ENCODE results near the gene CCDC177.
"Not testable (repeated sequence)": the region's sequence is repeated elsewhere in the genome, so short reads cannot be mapped to it uniquely, and the experiment has no call there.

The CCDC177 gene

GRCh38 chr14:69610874-69611171 lies 36.2 kb upstream of the CCDC177 start:
- Mint-ChIP-seq H3K4me1 (peaks cover 49% of the 10 kb centered on the region), H3K27ac (peak overlapping the region; percentile 63), H3K36me3 (peaks cover 21% of the 10 kb centered on the region), H3K4me3 (peak overlapping the region; percentile 85), H3K9me3 (no peaks in the 10 kb centered on the region)
- no peak for DNase-seq (ENCODE audit: low spot score in 2 of 2)
- no peak for ATAC-seq

DNA sequence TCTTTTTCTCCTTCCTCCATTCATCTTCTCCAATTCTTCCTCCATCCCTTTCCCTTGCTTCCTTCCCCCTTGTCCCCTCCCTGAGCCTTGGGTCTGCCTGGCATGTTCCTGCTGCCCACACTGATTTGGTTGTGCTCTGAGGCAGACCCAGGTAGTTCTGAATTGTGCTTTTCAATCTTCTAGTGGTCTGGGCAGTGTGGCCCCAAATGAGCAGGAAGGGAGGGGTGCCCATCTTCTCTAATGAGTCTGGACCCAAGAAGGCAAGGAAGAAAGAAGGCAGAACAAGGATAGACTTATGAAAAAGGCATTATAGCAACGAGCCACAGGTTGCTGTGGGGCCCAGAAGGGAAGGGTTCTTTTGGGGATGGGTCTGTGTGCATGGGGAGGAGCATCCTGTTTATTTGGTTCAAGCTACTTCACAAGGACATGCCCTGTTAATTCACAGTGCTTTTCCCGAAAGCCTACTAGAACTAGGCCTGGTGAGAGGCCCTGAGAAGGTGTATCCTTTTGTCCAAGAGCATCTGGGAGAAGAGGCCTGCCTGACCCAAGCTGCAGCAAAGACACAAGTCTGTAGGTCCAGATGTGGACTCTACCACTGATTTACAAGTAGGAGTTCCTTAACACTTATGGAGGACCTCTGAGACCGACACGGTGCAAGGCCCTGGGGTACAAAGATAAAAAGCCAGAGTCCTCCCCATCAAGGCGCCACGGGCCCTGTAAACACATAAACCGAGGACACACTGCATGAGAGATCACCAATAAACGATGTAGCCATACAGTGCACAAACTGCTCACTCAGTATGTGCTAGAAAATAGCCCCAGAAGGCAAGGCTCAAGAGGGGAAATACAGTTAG lies 35.6 kb upstream of the CCDC177 start:
- H3K4me3 Mint-ChIP-seq = peak overlapping the region; percentile 85
- DNase-seq (ENCODE audit: low spot score in 2 of 2) (no peak), ATAC-seq (no peak)
- peaks cover 16% of the 10 kb centered on the region for H3K36me3 Mint-ChIP-seq
- H3K9me3 Mint-ChIP-seq = no peaks in the 10 kb centered on the region
- H3K4me1 Mint-ChIP-seq = peaks cover 48% of the 10 kb centered on the region
- peak overlapping the region; percentile 63 for H3K27ac Mint-ChIP-seq

DNA sequence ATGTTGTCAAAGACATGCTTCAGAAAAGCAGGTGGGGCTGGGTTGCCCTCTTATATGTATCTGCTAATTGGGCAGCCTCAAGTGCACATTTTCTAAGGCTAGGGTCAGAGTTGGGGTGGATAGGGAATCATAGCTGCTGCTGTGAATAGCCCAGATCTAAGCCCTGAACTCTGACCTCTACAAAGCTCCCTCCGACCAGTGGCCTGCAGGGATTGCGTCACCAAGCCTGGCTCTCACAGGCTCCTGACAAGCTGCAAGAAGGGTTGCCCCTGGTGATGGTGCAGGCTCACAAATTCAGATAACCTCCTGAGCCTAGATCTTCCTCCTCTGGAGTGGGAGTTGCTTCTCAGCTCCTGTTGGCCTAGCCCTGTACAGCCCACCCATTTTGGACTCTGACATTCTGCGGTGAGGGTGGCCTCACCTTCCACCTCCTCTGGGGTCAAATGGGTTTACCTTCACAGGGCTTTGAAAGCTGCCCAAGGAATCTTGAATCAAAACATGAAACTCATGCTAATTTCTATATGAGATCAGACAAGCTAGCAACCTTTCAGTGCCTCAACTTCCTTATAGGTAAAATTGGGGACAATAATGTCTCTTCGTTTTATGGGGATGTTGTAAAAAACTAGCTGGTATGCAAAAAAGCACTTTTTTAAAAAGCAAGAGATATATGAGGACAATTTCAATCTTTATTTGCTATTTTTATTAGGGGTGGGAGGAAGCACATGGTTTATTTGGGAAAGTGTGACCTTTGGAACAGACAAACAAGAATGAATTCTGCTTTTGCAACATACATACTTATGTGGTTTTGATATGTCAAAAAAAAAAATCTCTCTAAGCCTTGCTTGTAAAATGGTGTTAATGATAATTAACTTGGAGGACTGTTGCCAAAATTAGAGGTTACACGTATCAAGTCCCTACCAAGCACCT lies 31.9 kb upstream of the CCDC177 start:
- Mint-ChIP-seq H3K4me1 (peaks cover 29% of the 10 kb centered on the region), H3K27ac (no peak overlapping the region), H3K4me3 (no peak overlapping the region), H3K36me3 (no peaks in the 10 kb centered on the region), H3K9me3 (no peaks in the 10 kb centered on the region)
- no peak for DNase-seq (ENCODE audit: low spot score in 2 of 2)
- ATAC-seq = no peak

DNA sequence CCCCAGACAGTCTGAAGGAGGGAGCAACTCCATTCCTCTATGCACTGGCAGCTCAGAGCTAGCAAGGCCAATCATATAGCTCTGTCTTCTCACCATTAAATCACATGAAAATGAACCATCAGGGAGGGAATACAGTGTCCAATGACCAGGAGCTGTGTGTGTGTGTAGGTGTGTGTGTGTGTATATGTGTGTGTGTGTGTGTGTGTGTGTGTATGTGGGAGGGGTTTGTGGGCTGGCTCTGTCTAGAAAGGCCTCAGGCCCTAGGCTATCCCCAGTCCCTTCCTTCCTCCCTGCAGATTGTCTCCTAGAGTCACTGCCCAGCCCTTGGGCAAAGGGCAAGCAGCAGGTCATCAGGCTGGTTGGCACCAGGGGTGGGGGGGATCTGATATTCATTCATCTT lies 31.1 kb upstream of the CCDC177 start:
- no peak overlapping the region for H3K27ac Mint-ChIP-seq
- H3K9me3 Mint-ChIP-seq = no peaks in the 10 kb centered on the region
- H3K4me3 Mint-ChIP-seq = no peak overlapping the region
- H3K4me1 Mint-ChIP-seq = peaks cover 28% of the 10 kb centered on the region
- DNase-seq (ENCODE audit: low spot score in 2 of 2) (no peak), ATAC-seq (peak; percentile 6)
- no peaks in the 10 kb centered on the region for H3K36me3 Mint-ChIP-seq

DNA sequence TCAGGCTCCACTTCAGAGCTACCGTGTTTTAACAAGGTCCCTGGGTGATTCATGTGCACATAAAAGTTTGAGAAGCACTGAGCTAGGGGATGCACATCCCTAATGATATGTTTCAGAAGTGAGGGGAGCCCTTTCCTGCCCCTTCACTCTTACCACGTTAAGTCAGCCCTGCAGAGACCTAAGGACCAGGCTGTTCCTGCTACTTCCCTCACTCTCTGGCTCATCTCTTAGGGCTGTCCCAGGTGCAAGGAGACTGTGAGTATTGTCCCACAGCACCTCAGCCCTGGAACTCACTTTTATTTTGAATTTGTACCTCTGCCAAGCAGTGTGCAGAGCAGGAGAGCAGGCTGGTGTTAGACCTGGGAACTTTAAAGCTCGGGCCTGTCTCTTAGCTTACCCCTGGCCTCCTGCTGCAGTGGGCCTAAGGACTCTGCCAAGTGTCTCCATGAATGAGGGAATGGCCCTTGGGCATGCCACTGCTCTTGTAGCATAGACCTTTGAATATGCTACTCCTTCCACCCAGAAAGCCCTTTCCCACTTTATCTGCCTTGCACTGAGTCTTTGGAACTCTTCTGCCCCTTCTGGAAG lies 25.7 kb upstream of the CCDC177 start:
- no peak for DNase-seq (ENCODE audit: low spot score in 2 of 2)
- no peaks in the 10 kb centered on the region for H3K9me3 Mint-ChIP-seq
- ATAC-seq = peak; percentile 37
- H3K4me3 Mint-ChIP-seq = no peak overlapping the region
- H3K4me1 Mint-ChIP-seq = peaks cover 5% of the 10 kb centered on the region
- no peak overlapping the region for H3K27ac Mint-ChIP-seq
- H3K36me3 Mint-ChIP-seq = no peaks in the 10 kb centered on the region

DNA sequence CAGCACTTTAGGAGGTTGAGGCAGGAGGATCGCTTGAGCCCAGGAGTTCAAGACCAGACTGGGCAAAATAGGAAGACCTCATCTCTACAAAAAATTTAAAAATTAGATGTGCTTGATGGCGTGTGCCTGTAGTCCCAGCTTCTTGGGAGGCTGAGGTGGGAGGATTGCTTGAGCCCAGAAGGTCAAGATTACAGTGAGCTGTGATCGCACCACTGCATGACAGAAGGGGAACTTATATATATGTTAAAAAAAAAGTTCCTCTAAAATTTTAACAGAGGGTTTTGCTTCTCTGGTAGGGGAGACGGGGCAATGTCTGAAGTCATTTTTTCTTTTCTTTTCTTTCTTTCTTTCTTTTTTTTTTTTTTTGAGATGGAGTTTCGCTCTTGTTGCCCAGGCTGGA lies 24.8 kb upstream of the CCDC177 start:
- H3K27ac Mint-ChIP-seq; H3K9me3 Mint-ChIP-seq; H3K4me3 Mint-ChIP-seq; H3K36me3 Mint-ChIP-seq; DNase-seq (ENCODE audit: low spot score in 2 of 2); H3K4me1 Mint-ChIP-seq; ATAC-seq: not testable (repeated sequence)

DNA sequence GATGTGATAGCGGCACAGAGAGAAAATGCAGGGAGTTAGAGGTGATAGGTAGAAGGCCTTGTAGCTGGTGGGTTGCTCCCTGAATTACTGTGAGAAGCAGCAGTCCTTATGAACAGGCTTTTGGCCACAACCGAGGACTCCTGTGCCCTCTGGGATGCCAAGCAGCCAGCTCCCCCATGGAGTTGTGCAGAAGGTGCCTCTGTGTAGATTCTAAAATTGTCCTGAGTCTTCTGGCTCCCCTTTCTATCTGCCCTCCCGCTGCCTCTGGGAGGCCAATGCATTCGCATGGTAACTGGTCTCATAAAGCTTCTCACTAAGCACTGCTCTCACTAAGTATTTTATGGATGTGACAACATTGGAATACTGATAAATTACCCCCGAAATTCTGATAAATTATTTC lies 20.7 kb upstream of the CCDC177 start:
- no peak for ATAC-seq
- Mint-ChIP-seq H3K9me3 (no peaks in the 10 kb centered on the region), H3K4me1 (peaks cover 9% of the 10 kb centered on the region), H3K27ac (no peak overlapping the region), H3K36me3 (no peaks in the 10 kb centered on the region), H3K4me3 (no peak overlapping the region)
- DNase-seq (ENCODE audit: low spot score in 2 of 2) = no peak

DNA sequence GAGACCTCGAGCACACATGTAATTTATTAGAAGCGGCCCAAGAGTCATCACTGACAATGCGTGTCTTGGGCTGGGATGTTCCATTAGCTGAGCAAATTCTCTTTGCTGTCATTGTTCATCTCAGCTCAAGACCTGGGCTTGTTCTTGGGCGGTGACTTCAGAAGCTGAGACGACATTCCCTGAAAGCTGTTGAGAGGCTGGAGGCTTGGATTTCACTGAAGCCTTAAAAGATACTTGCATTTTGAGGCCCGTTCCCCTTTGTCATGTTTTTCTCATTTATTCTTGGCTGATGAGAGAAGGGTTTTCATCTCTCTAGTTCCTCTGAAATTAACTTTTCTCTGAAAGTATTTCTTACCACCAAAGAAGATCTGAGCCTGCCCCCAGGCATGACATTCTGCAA lies 20.2 kb upstream of the CCDC177 start:
- H3K4me1 Mint-ChIP-seq = peaks cover 9% of the 10 kb centered on the region
- no peak overlapping the region for H3K27ac Mint-ChIP-seq
- H3K9me3 Mint-ChIP-seq = no peaks in the 10 kb centered on the region

DNA sequence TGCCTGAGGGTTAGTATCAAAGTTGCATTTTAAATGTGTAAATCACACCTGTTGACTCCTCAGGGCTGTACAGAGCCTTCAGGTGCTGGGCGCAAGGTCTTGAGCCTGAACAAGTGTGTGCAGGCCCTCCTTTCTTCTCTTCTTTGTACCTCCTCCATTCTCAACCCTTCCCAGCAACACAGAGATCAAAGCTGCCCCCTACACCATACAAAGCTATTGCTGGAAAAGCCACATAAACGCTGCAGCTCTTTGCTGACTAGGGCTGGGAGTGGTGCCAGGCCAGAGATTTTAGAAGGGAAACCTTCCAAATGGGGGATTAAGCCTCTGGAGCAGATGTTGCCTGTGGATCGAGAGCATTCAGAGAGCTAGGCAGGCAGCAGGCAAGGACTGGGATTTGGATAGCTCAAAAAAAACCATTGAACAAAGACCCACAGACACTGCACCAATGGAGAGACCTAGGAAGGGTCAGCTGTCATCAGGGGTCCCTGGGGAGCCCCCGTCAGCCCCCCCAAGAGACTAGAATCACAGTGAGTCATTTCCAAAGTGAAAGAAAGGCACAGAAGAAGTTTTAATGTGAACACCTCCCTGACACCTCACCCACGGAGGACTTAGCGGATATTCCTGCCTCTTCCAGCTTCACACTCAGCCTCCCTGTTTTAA lies 18.5 kb upstream of the CCDC177 start:
- Mint-ChIP-seq H3K9me3 (no peaks in the 10 kb centered on the region), H3K36me3 (no peaks in the 10 kb centered on the region), H3K27ac (peak overlapping the region; percentile 21), H3K4me3 (no peak overlapping the region), H3K4me1 (peaks cover 9% of the 10 kb centered on the region)
- DNase-seq (ENCODE audit: low spot score in 2 of 2) (no peak), ATAC-seq (no peak)

More for the DNA sequence above, 20.2 kb upstream of the CCDC177 start:
- H3K36me3 Mint-ChIP-seq = no peaks in the 10 kb centered on the region
- DNase-seq (ENCODE audit: low spot score in 2 of 2) (no peak), ATAC-seq (no peak)
- no peak overlapping the region for H3K4me3 Mint-ChIP-seq

GRCh38 chr14:69591317-69591716 lies 16.6 kb upstream of the CCDC177 start:
- Mint-ChIP-seq H3K9me3 (no peaks in the 10 kb centered on the region), H3K4me3 (no peak overlapping the region), H3K27ac (no peak overlapping the region), H3K36me3 (no peaks in the 10 kb centered on the region), H3K4me1 (peaks cover 9% of the 10 kb centered on the region)
- DNase-seq (ENCODE audit: low spot score in 2 of 2) (no peak), ATAC-seq (no peak)

- Mint-ChIP-seq H3K4me3 (no peak overlapping the region), H3K36me3 (no peaks in the 10 kb centered on the region), H3K9me3 (no peaks in the 10 kb centered on the region), H3K27ac (peak overlapping the region; percentile 10), H3K4me1 (peaks cover 5% of the 10 kb centered on the region)
- ATAC-seq (peak; percentile 13), DNase-seq (ENCODE audit: low spot score in 2 of 2) (no peak)
Observed at GRCh38 chr14:69587389-69587788, 12.7 kb upstream of the CCDC177 start.

DNA sequence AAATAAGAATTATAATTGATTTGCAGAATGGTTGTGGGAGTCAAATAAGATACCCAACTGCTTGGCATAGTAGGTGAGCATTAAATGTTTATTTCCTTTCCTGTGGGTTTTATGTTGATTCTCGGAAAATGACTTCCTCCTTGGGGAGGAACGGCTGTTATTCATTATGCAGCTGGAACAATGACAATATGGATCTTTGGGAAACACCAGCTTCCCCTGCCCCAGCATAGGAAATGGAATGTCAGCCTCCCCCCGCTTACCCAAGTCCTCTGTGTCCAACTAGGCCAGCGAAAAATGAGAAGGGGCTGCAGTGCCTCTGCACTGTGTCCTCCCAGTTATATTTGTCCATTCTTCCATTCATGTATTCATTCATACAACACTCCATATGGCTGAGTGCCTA lies 11.7 kb upstream of the CCDC177 start:
- Mint-ChIP-seq H3K27ac (no peak overlapping the region), H3K9me3 (no peaks in the 10 kb centered on the region), H3K4me3 (no peak overlapping the region), H3K4me1 (peaks cover 5% of the 10 kb centered on the region), H3K36me3 (no peaks in the 10 kb centered on the region)
- ATAC-seq (no peak), DNase-seq (ENCODE audit: low spot score in 2 of 2) (no peak)

DNA sequence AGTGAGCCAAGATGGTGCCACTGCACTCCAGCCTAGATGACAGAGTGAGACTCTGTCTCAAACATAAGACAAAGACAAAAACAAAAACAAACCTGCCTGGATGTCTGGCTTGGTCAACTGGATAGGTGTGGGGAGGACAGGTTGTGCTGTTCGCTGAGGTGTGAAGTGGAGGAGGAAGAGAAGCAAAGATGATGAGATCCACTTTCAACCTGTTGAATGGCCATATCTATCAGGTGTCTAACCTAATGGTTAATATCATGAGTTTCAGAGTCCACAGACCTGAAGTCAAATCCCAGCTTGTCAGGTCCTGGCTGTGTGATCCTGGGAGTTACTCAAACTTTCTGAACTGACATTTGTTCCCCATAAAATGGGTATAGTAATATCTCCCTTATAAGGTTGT lies 9.7 kb upstream of the CCDC177 start:
- H3K4me1 Mint-ChIP-seq = peaks cover 5% of the 10 kb centered on the region
- H3K27ac Mint-ChIP-seq = no peak overlapping the region
- H3K4me3 Mint-ChIP-seq = no peak overlapping the region
- ATAC-seq (no peak), DNase-seq (ENCODE audit: low spot score in 2 of 2) (no peak)
- no peaks in the 10 kb centered on the region for H3K36me3 Mint-ChIP-seq
- H3K9me3 Mint-ChIP-seq = no peaks in the 10 kb centered on the region

DNA sequence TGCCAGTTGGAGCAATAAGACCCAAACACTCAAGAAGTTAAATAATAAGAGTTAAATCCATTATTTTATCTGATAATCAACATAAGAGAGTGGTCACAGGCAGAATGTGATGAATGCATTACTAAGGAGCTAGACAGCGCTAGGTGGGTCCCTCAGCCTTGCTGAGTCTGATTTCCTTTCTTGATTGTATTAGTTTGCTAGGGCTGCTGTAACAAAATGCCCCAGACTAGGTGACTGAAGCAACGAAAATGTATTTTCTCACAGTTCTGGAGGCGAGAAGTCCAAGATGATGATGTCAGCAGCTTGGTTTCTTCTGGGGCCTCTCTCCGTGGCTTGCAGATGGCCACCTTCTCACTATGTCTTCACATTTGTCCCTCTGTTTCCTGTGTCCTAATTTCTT lies 8.2 kb upstream of the CCDC177 start:
- DNase-seq (ENCODE audit: low spot score in 2 of 2) (no peak), ATAC-seq (no peak)
- Mint-ChIP-seq H3K9me3 (no peaks in the 10 kb centered on the region), H3K4me1 (peaks cover 5% of the 10 kb centered on the region), H3K27ac (no peak overlapping the region), H3K36me3 (no peaks in the 10 kb centered on the region), H3K4me3 (no peak overlapping the region)

- Mint-ChIP-seq H3K4me3 (no peak overlapping the region), H3K4me1 (peaks cover 5% of the 10 kb centered on the region), H3K36me3 (no peaks in the 10 kb centered on the region), H3K9me3 (no peaks in the 10 kb centered on the region), H3K27ac (no peak overlapping the region)
- ATAC-seq (no peak), DNase-seq (ENCODE audit: low spot score in 2 of 2) (no peak)
Observed at GRCh38 chr14:69582212-69582611, 7.5 kb upstream of the CCDC177 start.
